HS-5 (cell line): ENCODE results near the gene GATB.
A peak's percentile ranks its signal among the peaks of the same experiment; 100 is the strongest.

ENCODE experiments used
- DNase-seq: peaks from one replicate; pipeline ENCODE4 v3.0.0-alpha.2; 2012; ENCODE audit warnings: low read depth

The GATB gene

GRCh38 chr4:151698213-151698612, 62.6 kb downstream of the GATB start:
- no peak for DNase-seq

- DNase-seq: no peak
These were observed 65.7 kb downstream of the GATB start for GRCh38 chr4:151694961-151695720.

- no peak for DNase-seq
These were observed 67.8 kb downstream of the GATB start for GRCh38 chr4:151692821-151693673.

- DNase-seq: no peak
These were observed 68.4 kb downstream of the GATB start for GRCh38 chr4:151692443-151692782.

GRCh38 chr4:151691639-151692442, 69.0 kb downstream of the GATB start:
- DNase-seq: no peak

GRCh38 chr4:151690876-151691275, 69.9 kb downstream of the GATB start:
- DNase-seq: no peak

GRCh38 chr4:151690164-151690870, 70.5 kb downstream of the GATB start:
- no peak for DNase-seq

GRCh38 chr4:151689211-151689991, 71.4 kb downstream of the GATB start:
- DNase-seq: no peak

GRCh38 chr4:151688785-151689043, 72.1 kb downstream of the GATB start:
- DNase-seq: no peak

GRCh38 chr4:151688003-151688784, 72.6 kb downstream of the GATB start:
- no peak for DNase-seq

GRCh38 chr4:151687021-151687640, 73.7 kb downstream of the GATB start:
- DNase-seq: no peak

GRCh38 chr4:151685303-151685702, 75.5 kb downstream of the GATB start:
- no peak for DNase-seq

GRCh38 chr4:151681085-151681484, 79.7 kb downstream of the GATB start:
- no peak for DNase-seq

- DNase-seq: no peak
These were observed 81.6 kb downstream of the GATB start for GRCh38 chr4:151679231-151679630.

- DNase-seq: no peak
These were observed 82.5 kb downstream of the GATB start for GRCh38 chr4:151678048-151678872.

- DNase-seq: no peak
These were observed 83.6 kb downstream of the GATB start for GRCh38 chr4:151677193-151677592.

- DNase-seq: peak; percentile 42
These were observed 84.5 kb downstream of the GATB start for GRCh38 chr4:151676301-151676700.

GRCh38 chr4:151675411-151675971, 85.3 kb downstream of the GATB start:
- no peak for DNase-seq
